HCT116 (cell line): ENCODE data around the gene SPATA21. TPM values are rescaled to one million over a fixed set of nuclear protein-coding genes. Genes with fewer than 3 reads are reported as not detected.

Source experiments
- ATAC-seq: fragments of 200-7000 bp; cut with Tn5 transposase; 2 replicates; pipeline ENCODE4 v1.9.1; 2020; ENCODE audit warnings: mild to moderate bottlenecking, moderate library complexity
- BruUV-seq: library from RNA; stranded (reverse); fragments of 400-500 nt; replicated peaks from 2 replicates; lab custom pipeline; 2021; lab: Mats Ljungman, UMichigan
- CTCF ChIA-PET: fragments of 300-600 bp; sonication (Branson Sonifier 250); formaldehyde crosslinking; loops from one replicate; lab custom pipeline; 2021; ENCODE audit warnings: antibody characterized with exemption; lab: Charles Lee
- POLR2A ChIA-PET: fragments of 300-600, 350-600 bp; sonication (Branson Sonifier 250); formaldehyde crosslinking; loops from one replicate; lab custom pipeline; 2021; ENCODE audit warnings: antibody characterized with exemption; lab: Charles Lee
- RAD21 ChIA-PET, 2 experiments: fragments of 300-600 bp; sonication (Branson Sonifier 250); formaldehyde crosslinking; loops; one replicate each; lab custom pipeline; 2023; ENCODE audit warnings: low total read pairs in 2 of 2; ENCODE audit not compliant: uncharacterized antibody in 2 of 2, unreplicated experiment in 2 of 2, low non-redundant PET in 1 of 2; lab: Charles Lee
- DNase-seq: peaks from one replicate; pipeline ENCODE4 v3.0.0-alpha.2; 2010; ENCODE audit warnings: low read depth, low spot score
- H2AFZ ChIP-seq: fragments of 200-600 bp; shearing (Covaris generic), sonication (generic); 2 replicates; pipeline ENCODE4 v1.6.1; 2017; ENCODE audit warnings: low read depth, mixed run types, mixed read lengths, antibody characterized with exemption, low read length; ENCODE audit not compliant: poor library complexity, severe bottlenecking
- H3K27ac ChIP-seq: 2 replicates; pipeline ENCODE4 v1.5.1; 2012; ENCODE audit warnings: low read depth, low read length
- H3K27me3 ChIP-seq: fragments of 200-600 bp; sonication (generic); 2 replicates; pipeline ENCODE4 v1.6.1; 2016; ENCODE audit warnings: mixed run types, low read length, mixed read lengths; ENCODE audit not compliant: insufficient read depth
- H3K36me3 ChIP-seq, 2 experiments: fragments of 200-500 bp in 1 of 2; fragments of 200-600 bp in 1 of 2; sonication (Bioruptor generic) in 1 of 2; sonication (generic) in 1 of 2; 2 replicates each; pipeline versions ENCODE4 v1.5.1 to v1.6.1; 2014 to 2016; ENCODE audit warnings: low read length in 2 of 2, inconsistent platforms in 1 of 2, mixed read lengths in 1 of 2, mixed run types in 1 of 2; ENCODE audit not compliant: insufficient read depth in 2 of 2, control insufficient read depth in 1 of 2
- H3K4me1 ChIP-seq, 2 experiments: fragments of 200-600 bp in 1 of 2; sonication (generic) in 1 of 2; 2 replicates each; pipeline versions ENCODE4 v1.5.1 to v1.6.1; 2012 to 2017; ENCODE audit warnings: low read length in 2 of 2, inconsistent platforms in 1 of 2, mild to moderate bottlenecking in 1 of 2, mixed read lengths in 1 of 2, mixed run types in 1 of 2, moderate library complexity in 1 of 2; ENCODE audit not compliant: insufficient read depth in 2 of 2, control insufficient read depth in 1 of 2
- H3K4me2 ChIP-seq: fragments of 200-600 bp; sonication (generic); 2 replicates; pipeline ENCODE4 v1.6.1; 2017; ENCODE audit warnings: mixed run types, low read length, mixed read lengths
- H3K4me3 ChIP-seq, 2 experiments: fragments of 200-600 bp in 1 of 2; sonication (generic) in 1 of 2; replicated peaks in 1 of 2; 2 replicates each; pipeline ENCODE4 v1.5.1; 2011 to 2016; ENCODE audit warnings: low read length in 2 of 2, control low read depth in 1 of 2, low read depth in 1 of 2, mild to moderate bottlenecking in 1 of 2, mixed read lengths in 1 of 2, mixed run types in 1 of 2
- H3K79me2 ChIP-seq: fragments of 200-600 bp; sonication (generic); 2 replicates; pipeline ENCODE4 v1.6.1; 2017; ENCODE audit warnings: mild to moderate bottlenecking, mixed run types, low read length, moderate library complexity, mixed read lengths; ENCODE audit not compliant: insufficient read depth
- H3K9ac ChIP-seq: fragments of 200-600 bp; sonication (generic); 2 replicates; pipeline ENCODE4 v1.6.1; 2016; ENCODE audit warnings: low read length, mixed read lengths
- H3K9me2 ChIP-seq: fragments of 200-600 bp; sonication (generic), shearing (Covaris generic); 2 replicates; pipeline ENCODE4 v1.6.1; 2017; ENCODE audit warnings: mixed run types, mild to moderate bottlenecking, moderate library complexity; ENCODE audit not compliant: insufficient read depth
- H3K9me3 ChIP-seq, 2 experiments: fragments of 200-500 bp in 1 of 2; fragments of 200-600 bp in 1 of 2; sonication (Bioruptor generic) in 1 of 2; sonication (generic) in 1 of 2; 2 replicates each; pipeline ENCODE4 v1.6.1; 2014 to 2017; ENCODE audit warnings: low read length in 2 of 2, mixed read lengths in 2 of 2, inconsistent platforms in 1 of 2, low read depth in 1 of 2, mild to moderate bottlenecking in 1 of 2, mixed run types in 1 of 2, moderate library complexity in 1 of 2; ENCODE audit not compliant: control insufficient read depth in 1 of 2, insufficient read depth in 1 of 2
- H4K20me1 ChIP-seq: fragments of 200-600 bp; sonication (generic), shearing (Covaris generic); 2 replicates; pipeline ENCODE4 v1.6.1; 2017; ENCODE audit warnings: mixed run types, mild to moderate bottlenecking, moderate library complexity; ENCODE audit not compliant: insufficient read depth
- ATF3 ChIP-seq: IDR thresholded peaks from 2 replicates; pipeline ENCODE4 v1.6.1; 2012
- CBX3 ChIP-seq: IDR thresholded peaks from 2 replicates; pipeline ENCODE4 v1.6.1; 2012; ENCODE audit warnings: low read depth
- CTCF ChIP-seq, 3 experiments: fragments of 200-600 bp in 1 of 3; sonication (generic) in 1 of 3; IDR thresholded peaks in 2 of 3; conservative IDR thresholded peaks in 1 of 3; 2 replicates each; pipeline ENCODE4 v1.5.1; 2012 to 2017; ENCODE audit warnings: low read depth in 2 of 3, low read length in 2 of 3, antibody characterized with exemption in 1 of 3, borderline replicate concordance in 1 of 3, control low read depth in 1 of 3, mild to moderate bottlenecking in 1 of 3, mixed read lengths in 1 of 3, mixed run types in 1 of 3, moderate library complexity in 1 of 3; ENCODE audit not compliant: insufficient read depth in 1 of 3
- ELF1 ChIP-seq: IDR thresholded peaks from 2 replicates; pipeline ENCODE4 v1.6.1; 2012; ENCODE audit warnings: low read depth, borderline replicate concordance
- EZH2 ChIP-seq: fragments of 200-600 bp; sonication (generic); IDR thresholded peaks from 2 replicates; pipeline ENCODE4 v1.6.1; 2017; ENCODE audit warnings: antibody characterized with exemption, mixed run types
- FOSL1 ChIP-seq: IDR thresholded peaks from 2 replicates; pipeline ENCODE4 v1.6.1; 2012; ENCODE audit warnings: low read depth
- JUND ChIP-seq: IDR thresholded peaks from 2 replicates; pipeline ENCODE4 v1.6.1; 2012
- POLR2A ChIP-seq: IDR thresholded peaks from 2 replicates; pipeline ENCODE4 v1.7.0; 2011; ENCODE audit warnings: borderline replicate concordance; ENCODE audit not compliant: insufficient read depth, insufficient read length; ENCODE audit errors: extremely low read depth
- SIN3A ChIP-seq: IDR thresholded peaks from 2 replicates; pipeline ENCODE4 v1.6.1; 2012; ENCODE audit warnings: low read depth
- SRF ChIP-seq: IDR thresholded peaks from 2 replicates; pipeline ENCODE4 v1.6.1; 2012; ENCODE audit warnings: low read depth
- TCF7L2 ChIP-seq: IDR thresholded peaks from 2 replicates; pipeline ENCODE4 v1.7.0; 2011; ENCODE audit warnings: borderline replicate concordance, inconsistent platforms; ENCODE audit not compliant: insufficient read depth, insufficient read length; ENCODE audit errors: extremely low read depth
- ZBTB33 ChIP-seq: IDR thresholded peaks from 2 replicates; pipeline ENCODE4 v1.6.1; 2011; ENCODE audit warnings: mild to moderate bottlenecking, low read length, moderate library complexity; ENCODE audit not compliant: insufficient replicate concordance; ENCODE audit errors: extremely low read depth
- ZFX ChIP-seq: fragments of 450-650 bp; IDR thresholded peaks from 2 replicates; pipeline ENCODE4 v1.6.1; 2017
- intact Hi-C: fragments of 100-400 bp; cut with micrococcal nuclease; formaldehyde crosslinking; loops from 2 replicates; pipeline ENCODE4 v1.10.0; 2022
- total RNA-seq: library from RNA; stranded (reverse); gene quantifications from one replicate; pipeline ENCODE4 v1.2.1, GENCODE V29; 2021; ENCODE audit not compliant: unreplicated experiment

The SPATA21 gene
- total RNA-seq, 1 experiment from 2014 or later, result not detected

GRCh38 chr1:16441282-16441665 is 4.0 kb upstream of the SPATA21 start:
- Histone ChIP-seq H3K9me3 (no peaks in the 10 kb centered on the region), H2AFZ (no peak overlapping the region), H3K4me3 (peak overlapping the region; percentile 99 to 100), H3K9me2 (no peaks in the 10 kb centered on the region), H4K20me1 (no peaks in the 10 kb centered on the region), H3K79me2 (peaks cover 37% of the 10 kb centered on the region), H3K4me1 (peaks cover 4 to 13% of the 10 kb centered on the region in 2 experiments; a peak in 3 of 4 replicates), H3K9ac (peak overlapping the region; percentile 89), H3K36me3 (peaks cover 10 to 17% of the 10 kb centered on the region in 2 experiments; a peak in 3 of 4 replicates), H3K27ac (peak overlapping the region; percentile 79), H3K4me2 (peak overlapping the region; percentile 95), H3K27me3 (no peaks in the 10 kb centered on the region)
- ChIA-PET CTCF (interaction anchor here (0.9 to 2.9 kb wide), 2 partner anchors 11 to 180 kb away, joined by 3 to 17 read pairs; no protein-coding TSS in a partner anchor), POLR2A (interaction anchor here (1.3 kb wide), 2 partner anchors 10 to 11 kb away, joined by 4 to 5 read pairs; no protein-coding TSS in a partner anchor), RAD21 (interaction anchor here in 1 of 2 experiments (1.3 kb wide), 1 partner anchor 180 kb away, joined by 3 read pairs; no protein-coding TSS in a partner anchor)
- DNase-seq (no peak), ATAC-seq (no peak)
- intact Hi-C loops, result no loop called here
- TF ChIP-seq TCF7L2, result no peak
- TF ChIP-seq ATF3, result no peak
- no TSS peak for BruUV-seq

- Histone ChIP-seq H4K20me1 (no peaks in the 10 kb centered on the region), H3K4me2 (peak within 1 kb of the TSS; percentile 95), H3K9me3 (no peaks in the 10 kb centered on the region), H3K79me2 (peaks cover 37% of the 10 kb centered on the region), H3K4me1 (peaks cover 4 to 13% of the 10 kb centered on the region in 2 experiments; a peak in 3 of 4 replicates), H3K9ac (peak within 1 kb of the TSS; percentile 89), H2AFZ (peak within 1 kb of the TSS; percentile 77), H3K36me3 (peaks cover 10 to 17% of the 10 kb centered on the region in 2 experiments; a peak in 3 of 4 replicates), H3K27me3 (no peaks in the 10 kb centered on the region), H3K4me3 (peak within 1 kb of the TSS; percentile 99 to 100), H3K9me2 (no peaks in the 10 kb centered on the region), H3K27ac (peak within 1 kb of the TSS; percentile 79)
- CTCF ChIA-PET, result interaction anchor here (0.9 to 2.9 kb wide), 3 partner anchors 10 to 180 kb away, joined by 3 to 17 read pairs (median 7); no protein-coding TSS in a partner anchor
- DNase-seq, result peak; percentile 88
- POLR2A ChIA-PET, result interaction anchor here (1.2 to 1.3 kb wide), 3 partner anchors 10 to 73 kb away, joined by 4 to 5 read pairs (median 4); no protein-coding TSS in a partner anchor
- ATAC-seq, result peak; percentile 95
- TSS peak; percentile 65 for BruUV-seq
- RAD21 ChIA-PET, result interaction anchor here in 1 of 2 experiments (1.3 kb wide), 1 partner anchor 180 kb away, joined by 3 read pairs; no protein-coding TSS in a partner anchor
- intact Hi-C loops, result loop anchor here (1.0 kb wide), 1 partner anchor 174 kb away; no protein-coding TSS in a partner anchor
- TF ChIP-seq ZBTB33, result peak; percentile 65
- no peak for TF ChIP-seq FOSL1
- peak; percentile 52 to 90 (median 73) for TF ChIP-seq CTCF (IDR thresholded peaks at IDR 0.05 in 2 of 3, conservative IDR thresholded peaks at IDR 0.05 in 1 of 3; ENCODE audit: borderline replicate concordance in 1 of 3, insufficient read depth in 1 of 3, low read depth in 2 of 3, low read length in 2 of 3)
- no peak for TF ChIP-seq ELF1
- no peak for TF ChIP-seq SRF
- TF ChIP-seq POLR2A, result peak; percentile 87
- TF ChIP-seq EZH2, result no peak
- TF ChIP-seq JUND, result no peak
- TF ChIP-seq ZFX, result no peak
- TF ChIP-seq CBX3, result peak; percentile 91; the same call in 1 of the 2 replicates
- TF ChIP-seq TCF7L2, result peak; percentile 16
- TF ChIP-seq SIN3A, result peak; percentile 96
These were observed 3.5 kb upstream of the SPATA21 start, which contains the start of gene NECAP2 for GRCh38 chr1:16440470-16441281. TSS of gene NECAP2 (plus strand) at chr1:16440724. CDS start at chr1:16440762, 38 bp downstream.
